LNCaP clone FGC (cell line): ENCODE measurements around the gene MRPS10.

Experiments used
- DNase-seq: peaks from one replicate; pipeline ENCODE4 v3.0.0-alpha.2; 2011; ENCODE audit warnings: low read depth
- H3K4me3 ChIP-seq: 2 replicates; pipeline ENCODE4 v1.5.1; 2011; ENCODE audit warnings: mild to moderate bottlenecking, low read depth, low read length, control low read depth
- CTCF ChIP-seq: IDR thresholded peaks from 2 replicates; pipeline ENCODE4 v1.5.1; 2012; ENCODE audit warnings: mild to moderate bottlenecking; ENCODE audit not compliant: control insufficient read depth, insufficient read depth; ENCODE audit errors: extremely low read depth

The MRPS10 gene

GRCh38 chr6:42260396-42260888, 42.8 kb upstream of the MRPS10 start:
- DNase-seq, result peak; percentile 21
- peak overlapping the region; percentile 39 for H3K4me3 ChIP-seq
- TF ChIP-seq CTCF, result no peak

- peak overlapping the region; percentile 39 for H3K4me3 ChIP-seq
- no peak for TF ChIP-seq CTCF
- DNase-seq, result no peak
These were observed 42.3 kb upstream of the MRPS10 start for GRCh38 chr6:42259841-42260395.

- no peak for DNase-seq
- no peak overlapping the region for H3K4me3 ChIP-seq
- TF ChIP-seq CTCF, result no peak
These were observed 41.6 kb upstream of the MRPS10 start for GRCh38 chr6:42259286-42259685.

- no peak overlapping the region for H3K4me3 ChIP-seq
- no peak for TF ChIP-seq CTCF
- DNase-seq, result no peak
These were observed 40.0 kb upstream of the MRPS10 start for GRCh38 chr6:42257614-42258013.

- no peak for TF ChIP-seq CTCF
- no peak overlapping the region for H3K4me3 ChIP-seq
- no peak for DNase-seq
These were observed 39.4 kb upstream of the MRPS10 start for GRCh38 chr6:42257063-42257462.

GRCh38 chr6:42255050-42255449, 37.4 kb upstream of the MRPS10 start:
- no peak for TF ChIP-seq CTCF
- DNase-seq, result no peak
- H3K4me3 ChIP-seq, result no peak overlapping the region

- no peak overlapping the region for H3K4me3 ChIP-seq
- TF ChIP-seq CTCF, result no peak
- DNase-seq, result no peak
These were observed 36.8 kb upstream of the MRPS10 start for GRCh38 chr6:42254505-42254904.
